ENCODE results near the gene TGM3. TPM values are rescaled to one million over a fixed set of nuclear protein-coding genes. Genes with fewer than 3 reads are reported as not detected.

Gene TGM3
- total RNA-seq, 1 experiment from 2014 or later: 0.11 TPM

- H3K27ac Mint-ChIP-seq: no peak overlapping the region
- peaks cover 30% of the 10 kb centered on the region for H3K4me1 Mint-ChIP-seq
These were observed 3.5 kb downstream of the TGM3 start for GRCh38 chr20:2299301-2299700.

More at GRCh38 chr20:2299301-2299700, 3.5 kb downstream of the TGM3 start:
- no peaks in the 10 kb centered on the region for H3K9me3 Mint-ChIP-seq
- TF ChIP-seq CDX4 (CRISPR knock-in tag; IDR thresholded peaks at IDR 0.05; ENCODE audit: borderline replicate concordance) (no peak), ETV6 (CRISPR knock-in tag; IDR thresholded peaks at IDR 0.05) (no peak), IRF1 (CRISPR knock-in tag; IDR thresholded peaks at IDR 0.05) (no peak), JUN (CRISPR knock-in tag; IDR thresholded peaks at IDR 0.05) (no peak), PREB (CRISPR knock-in tag; IDR thresholded peaks at IDR 0.05; ENCODE audit: borderline replicate concordance) (no peak), USF2 (CRISPR knock-in tag; IDR thresholded peaks at IDR 0.05) (no peak), ZNF512 (CRISPR knock-in tag; IDR thresholded peaks at IDR 0.05; ENCODE audit: borderline replicate concordance) (no peak), NR3C1 (CRISPR knock-in tag; conservative IDR thresholded peaks at IDR 0.05; ENCODE audit: low read depth) (no peak), PRRX2 (CRISPR knock-in tag; IDR thresholded peaks at IDR 0.05) (no peak), ZNF219 (CRISPR knock-in tag; IDR thresholded peaks at IDR 0.05; ENCODE audit: borderline replicate concordance) (no peak), FOXK1 (CRISPR knock-in tag; IDR thresholded peaks at IDR 0.05) (no peak), AFF4 (CRISPR knock-in tag; IDR thresholded peaks at IDR 0.05; ENCODE audit: borderline replicate concordance) (no peak), TEAD4 (CRISPR knock-in tag; IDR thresholded peaks at IDR 0.05) (no peak), ZBTB43 (CRISPR knock-in tag; IDR thresholded peaks at IDR 0.05) (no peak), ZNF423 (CRISPR knock-in tag; IDR thresholded peaks at IDR 0.05) (no peak)
- ChIA-PET CTCF (interaction anchor here (2.5 kb wide), 1 partner anchor 92 kb away, joined by 13 read pairs; no protein-coding TSS in a partner anchor), POLR2A (interaction anchor here (0.6 kb wide), 1 partner anchor 71 kb away, joined by 4 read pairs; no protein-coding TSS in a partner anchor)
- no peaks in the 10 kb centered on the region for H3K36me3 Mint-ChIP-seq
- ATAC-seq (no peak), DNase-seq (ENCODE audit: low spot score) (no peak)
- no peak overlapping the region for H3K4me3 Mint-ChIP-seq
- no peaks in the 10 kb centered on the region; the same call in 1 of the 2 replicates for H3K27me3 Mint-ChIP-seq (ENCODE audit: low read depth)
